Astrocyte of the cerebellum (primary cell): Measurements from ENCODE around the gene SPN.
"Not testable (repeated sequence)": the region's sequence is repeated elsewhere in the genome, so short reads cannot be mapped to it uniquely, and the experiment has no call there.

Experiments used
- DNase-seq: peaks from one replicate; pipeline ENCODE4 v3.0.0-alpha.2; 2011; ENCODE audit warnings: low read depth
- H3K4me3 ChIP-seq: 2 replicates; pipeline ENCODE4 v1.5.1; 2011; ENCODE audit warnings: mild to moderate bottlenecking, low read depth, low read length, moderate library complexity
- in situ Hi-C: cut with HindIII; loops from 2 replicates; pipeline ENCODE4 v1.10.0; 2017; ENCODE audit warnings: low sequenced_read_pairs
- TF ChIP-seq, protein P1 (sequence below): IDR thresholded peaks from 2 replicates; pipeline ENCODE4 v1.5.1; 2012; ENCODE audit warnings: low read length, low read depth, moderate library complexity, mild to moderate bottlenecking; ENCODE audit errors: missing control alignments

SPN gene, protein sequence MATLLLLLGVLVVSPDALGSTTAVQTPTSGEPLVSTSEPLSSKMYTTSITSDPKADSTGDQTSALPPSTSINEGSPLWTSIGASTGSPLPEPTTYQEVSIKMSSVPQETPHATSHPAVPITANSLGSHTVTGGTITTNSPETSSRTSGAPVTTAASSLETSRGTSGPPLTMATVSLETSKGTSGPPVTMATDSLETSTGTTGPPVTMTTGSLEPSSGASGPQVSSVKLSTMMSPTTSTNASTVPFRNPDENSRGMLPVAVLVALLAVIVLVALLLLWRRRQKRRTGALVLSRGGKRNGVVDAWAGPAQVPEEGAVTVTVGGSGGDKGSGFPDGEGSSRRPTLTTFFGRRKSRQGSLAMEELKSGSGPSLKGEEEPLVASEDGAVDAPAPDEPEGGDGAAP

DNA sequence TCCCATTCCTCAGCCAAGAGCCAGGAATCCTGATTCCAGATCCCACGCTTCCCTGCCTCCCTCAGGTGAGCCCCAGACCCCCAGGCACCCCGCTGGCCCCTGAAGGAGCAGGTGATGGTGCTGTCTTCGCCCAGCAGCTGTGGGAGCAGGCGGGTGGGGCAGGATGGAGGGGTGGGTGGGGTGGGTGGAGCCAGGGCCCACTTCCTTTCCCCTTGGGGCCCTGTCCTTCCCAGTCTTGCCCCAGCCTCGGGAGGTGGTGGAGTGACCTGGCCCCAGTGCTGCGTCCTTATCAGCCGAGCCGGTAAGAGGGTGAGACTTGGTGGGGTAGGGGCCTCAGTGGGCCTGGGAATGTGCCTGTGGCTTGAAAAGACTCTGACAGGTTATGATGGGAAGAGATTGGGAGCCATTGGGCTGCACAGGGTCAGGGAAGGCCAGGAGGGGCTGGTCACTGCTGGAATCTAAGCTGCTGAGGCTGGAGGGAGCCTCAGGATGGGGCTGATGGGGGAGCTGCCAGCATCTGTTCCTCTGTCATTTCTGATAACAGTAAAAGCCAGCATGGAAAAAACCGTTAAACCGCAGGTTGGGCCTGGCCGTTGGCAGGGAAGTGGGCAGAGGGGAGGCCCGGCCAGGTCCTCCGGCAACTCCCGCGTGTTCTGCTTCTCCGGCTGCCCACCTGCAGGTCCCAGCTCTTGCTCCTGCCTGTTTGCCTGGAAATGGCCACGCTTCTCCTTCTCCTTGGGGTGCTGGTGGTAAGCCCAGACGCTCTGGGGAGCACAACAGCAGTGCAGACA lies at the start of gene SPN:
Gene SPN, plus strand, starts transcription at position 232 of the 791 bp plus-strand sequence. Its CDS starts 482 bp downstream, at position 714.
- in situ Hi-C loops, result no loop called here
- TF ChIP-seq, protein P1, sequence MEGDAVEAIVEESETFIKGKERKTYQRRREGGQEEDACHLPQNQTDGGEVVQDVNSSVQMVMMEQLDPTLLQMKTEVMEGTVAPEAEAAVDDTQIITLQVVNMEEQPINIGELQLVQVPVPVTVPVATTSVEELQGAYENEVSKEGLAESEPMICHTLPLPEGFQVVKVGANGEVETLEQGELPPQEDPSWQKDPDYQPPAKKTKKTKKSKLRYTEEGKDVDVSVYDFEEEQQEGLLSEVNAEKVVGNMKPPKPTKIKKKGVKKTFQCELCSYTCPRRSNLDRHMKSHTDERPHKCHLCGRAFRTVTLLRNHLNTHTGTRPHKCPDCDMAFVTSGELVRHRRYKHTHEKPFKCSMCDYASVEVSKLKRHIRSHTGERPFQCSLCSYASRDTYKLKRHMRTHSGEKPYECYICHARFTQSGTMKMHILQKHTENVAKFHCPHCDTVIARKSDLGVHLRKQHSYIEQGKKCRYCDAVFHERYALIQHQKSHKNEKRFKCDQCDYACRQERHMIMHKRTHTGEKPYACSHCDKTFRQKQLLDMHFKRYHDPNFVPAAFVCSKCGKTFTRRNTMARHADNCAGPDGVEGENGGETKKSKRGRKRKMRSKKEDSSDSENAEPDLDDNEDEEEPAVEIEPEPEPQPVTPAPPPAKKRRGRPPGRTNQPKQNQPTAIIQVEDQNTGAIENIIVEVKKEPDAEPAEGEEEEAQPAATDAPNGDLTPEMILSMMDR, result no peak
- no peak for DNase-seq
- H3K4me3 ChIP-seq, result no peak within 1 kb of the TSS

DNA sequence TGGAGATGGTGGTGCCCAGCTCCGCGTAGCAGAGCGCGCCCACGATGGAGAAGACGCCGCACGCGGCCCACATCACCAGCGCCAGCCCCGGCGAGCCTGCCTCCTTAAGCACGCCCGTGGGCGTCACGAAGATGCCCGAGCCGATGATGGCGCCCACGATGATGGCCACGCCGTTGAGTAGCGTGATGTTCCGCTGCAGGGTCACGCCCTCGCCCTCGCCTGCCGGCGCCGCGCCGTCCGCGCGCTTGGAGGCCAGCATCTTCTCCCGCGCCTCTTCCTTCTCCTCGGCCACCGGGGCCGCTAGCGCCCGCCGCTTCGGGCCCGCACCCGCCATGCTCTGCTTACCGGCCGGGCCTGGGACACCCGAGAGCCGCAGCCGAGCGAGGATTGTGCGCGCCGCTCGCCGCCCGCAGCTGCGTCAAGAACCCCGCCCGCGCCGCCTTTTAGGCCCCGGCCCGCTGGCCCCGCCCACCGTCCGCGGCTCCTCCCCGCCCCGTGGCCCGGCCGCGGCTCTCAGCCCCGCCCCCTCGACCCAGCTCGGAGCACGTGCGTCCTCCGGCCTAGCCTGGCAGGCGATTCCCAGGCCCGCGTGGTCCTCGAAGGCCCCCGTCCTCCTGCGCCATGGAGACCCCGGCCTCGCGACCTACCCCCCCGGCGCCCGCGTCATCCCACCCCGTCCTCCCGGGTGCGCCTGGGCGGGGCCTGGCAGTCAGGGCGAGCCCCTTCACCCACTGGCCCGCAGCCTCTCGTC lies 49.6 kb upstream of the SPN start:
- peak overlapping the region; percentile 55 for H3K4me3 ChIP-seq
- DNase-seq, result peak; percentile 29
- in situ Hi-C loops, result not testable (repeated sequence)

DNA sequence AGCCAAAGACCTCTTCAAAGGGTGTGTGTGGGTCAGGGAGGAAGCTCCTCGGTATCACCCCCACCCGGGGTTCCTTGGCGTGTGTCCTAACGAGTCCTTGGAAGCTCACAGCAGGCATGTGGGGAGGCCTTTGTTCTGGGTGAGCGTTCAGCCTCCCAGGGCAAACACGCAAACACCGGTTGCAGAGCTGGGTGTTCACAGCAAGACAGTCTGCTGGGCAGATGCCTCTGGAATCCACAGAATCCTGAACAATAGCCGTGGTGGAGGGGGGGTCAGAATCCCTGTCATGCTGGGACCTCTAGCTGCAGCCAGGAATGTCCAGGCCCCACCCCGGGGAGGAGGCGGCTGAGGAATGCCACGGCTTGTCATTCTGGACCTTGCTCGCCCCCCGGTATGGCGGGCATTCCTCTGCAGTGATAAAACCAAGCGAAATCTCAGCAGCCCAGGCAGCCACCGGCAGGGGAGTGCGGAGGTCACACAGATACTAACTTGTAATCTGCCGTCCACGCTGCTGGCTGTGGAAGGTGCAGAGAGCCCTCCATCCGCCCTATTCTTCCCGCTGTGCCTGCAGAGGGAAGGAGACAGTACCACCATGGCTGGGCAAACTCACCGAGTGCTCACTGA lies 48.2 kb upstream of the SPN start:
- in situ Hi-C loops, DNase-seq, H3K4me3 ChIP-seq: not testable (repeated sequence)

DNA sequence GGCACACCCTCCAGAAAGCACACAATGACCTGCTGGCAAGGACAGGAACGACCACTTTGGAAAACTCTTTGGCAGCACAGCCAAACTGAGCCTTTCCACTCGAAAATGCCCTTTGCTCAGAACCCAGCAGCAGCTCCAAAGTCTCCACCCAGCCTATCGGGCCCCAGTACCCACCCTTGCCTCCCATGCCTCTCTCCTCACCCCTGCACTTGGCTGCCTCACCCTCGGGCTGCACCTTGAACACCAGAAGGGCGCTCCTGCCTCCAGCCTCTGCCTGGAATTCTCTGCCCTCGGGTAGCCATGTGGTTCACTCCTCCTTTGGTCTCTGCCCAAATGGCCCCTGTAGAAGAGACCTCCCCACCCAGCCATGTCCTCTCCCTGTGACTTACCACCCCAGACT lies 46.9 kb upstream of the SPN start:
- H3K4me3 ChIP-seq, in situ Hi-C loops, DNase-seq: not testable (repeated sequence)

DNA sequence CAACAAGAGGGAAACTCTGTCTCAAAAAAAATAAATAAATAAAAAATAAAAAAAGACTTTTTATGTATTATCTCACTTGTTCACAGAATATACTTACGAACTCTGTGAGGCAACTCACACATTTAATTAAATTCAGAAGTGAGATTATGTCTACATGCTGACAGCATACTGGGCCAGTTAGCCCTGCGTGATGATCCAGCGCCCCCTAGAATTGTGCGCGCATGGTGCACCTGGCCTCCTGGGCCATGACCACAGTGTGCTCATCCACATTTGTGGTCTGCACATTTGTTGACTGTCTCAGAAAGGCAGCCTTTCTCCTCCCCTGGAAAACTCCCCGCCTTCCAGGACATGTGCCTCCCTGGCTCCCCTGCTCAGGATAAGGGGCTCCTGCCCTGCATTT lies 42.5 kb upstream of the SPN start:
- in situ Hi-C loops, DNase-seq, H3K4me3 ChIP-seq: not testable (repeated sequence)

DNA sequence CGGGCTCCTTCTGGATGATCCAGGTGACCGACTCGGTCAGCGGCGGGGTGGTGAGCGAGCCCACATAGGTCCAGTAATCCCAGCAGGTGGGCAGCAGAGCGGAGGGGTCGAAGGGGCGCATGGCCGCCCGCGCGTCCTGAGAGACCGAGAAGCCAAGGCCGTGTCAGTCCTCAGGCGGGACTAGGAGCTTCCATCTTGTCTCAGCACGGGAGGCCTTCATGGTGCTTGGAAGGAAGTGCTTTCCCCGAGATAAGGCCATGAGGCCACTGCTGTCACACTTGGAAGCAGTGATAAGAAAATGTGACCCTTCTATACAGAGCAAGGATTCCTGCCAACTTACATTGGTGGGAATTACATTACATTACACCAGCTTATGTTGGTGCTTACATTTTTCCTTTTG lies 40.3 kb upstream of the SPN start:
- in situ Hi-C loops, H3K4me3 ChIP-seq, DNase-seq: not testable (repeated sequence)

DNA sequence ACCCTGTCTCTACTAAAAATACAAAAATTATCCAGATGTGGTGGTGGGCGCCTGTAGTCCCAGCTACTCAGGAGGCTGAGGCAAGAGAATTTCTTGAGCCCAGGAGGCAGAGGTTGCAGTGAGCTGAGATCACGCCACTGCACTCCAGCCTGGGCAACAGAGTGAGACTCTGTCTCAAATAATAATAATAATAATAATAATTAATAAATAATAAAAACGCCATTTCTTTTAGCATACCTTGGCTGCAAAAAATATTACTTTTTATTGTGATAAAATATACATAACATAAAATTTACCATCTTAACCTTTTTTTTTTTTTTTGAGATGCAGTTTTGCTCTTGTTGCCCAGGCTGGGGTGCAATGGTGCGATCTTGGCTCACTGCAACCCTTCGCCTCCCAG lies 39.8 kb upstream of the SPN start:
- H3K4me3 ChIP-seq, DNase-seq, in situ Hi-C loops: not testable (repeated sequence)

DNA sequence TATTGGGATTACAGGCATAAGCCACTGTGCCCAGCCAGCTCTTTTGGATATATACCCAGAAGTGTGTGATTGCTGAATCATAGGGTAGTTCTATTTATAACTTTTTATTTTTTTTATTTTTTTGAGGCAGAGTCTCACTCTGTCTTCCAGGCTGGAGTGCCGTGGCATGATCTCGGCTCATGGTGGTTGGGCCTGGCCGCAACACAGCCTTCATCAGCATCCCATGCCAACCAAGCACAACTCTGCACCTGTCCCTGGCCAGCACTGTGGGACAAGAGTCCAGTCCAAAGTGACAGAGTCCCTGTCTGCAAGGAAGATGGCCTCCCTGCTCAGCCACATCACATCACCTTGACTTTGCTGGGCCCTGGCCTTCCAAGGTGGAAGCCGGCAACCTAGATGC lies 37.9 kb upstream of the SPN start:
- DNase-seq, in situ Hi-C loops, H3K4me3 ChIP-seq: not testable (repeated sequence)

DNA sequence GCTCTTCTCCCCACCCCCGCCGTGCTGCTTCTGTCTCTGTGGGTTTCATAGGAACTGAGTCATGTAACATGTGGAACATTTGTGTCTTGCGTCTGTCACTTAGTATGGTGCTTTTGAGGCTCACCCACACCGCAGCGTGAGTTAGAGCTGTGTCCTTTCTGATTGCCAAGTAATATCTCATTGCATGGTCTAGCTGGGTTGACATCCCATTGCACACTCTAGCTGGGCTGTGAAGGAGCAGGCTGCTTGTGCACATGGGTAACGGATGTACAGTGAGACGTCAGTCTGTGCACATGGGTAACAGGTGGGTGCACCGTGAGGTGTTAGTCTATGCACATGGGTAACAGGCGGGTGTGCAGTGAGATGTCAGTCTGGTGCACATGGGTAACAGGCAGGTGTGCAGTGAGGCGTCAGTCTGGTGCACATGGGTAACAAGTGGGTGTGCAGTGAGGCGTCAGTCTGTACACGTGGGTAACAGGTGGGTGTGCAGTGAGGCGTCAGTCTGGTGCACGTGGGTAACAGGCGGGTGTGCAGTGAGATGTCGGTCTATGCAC lies 36.2 kb upstream of the SPN start:
- in situ Hi-C loops, H3K4me3 ChIP-seq, DNase-seq: not testable (repeated sequence)

DNA sequence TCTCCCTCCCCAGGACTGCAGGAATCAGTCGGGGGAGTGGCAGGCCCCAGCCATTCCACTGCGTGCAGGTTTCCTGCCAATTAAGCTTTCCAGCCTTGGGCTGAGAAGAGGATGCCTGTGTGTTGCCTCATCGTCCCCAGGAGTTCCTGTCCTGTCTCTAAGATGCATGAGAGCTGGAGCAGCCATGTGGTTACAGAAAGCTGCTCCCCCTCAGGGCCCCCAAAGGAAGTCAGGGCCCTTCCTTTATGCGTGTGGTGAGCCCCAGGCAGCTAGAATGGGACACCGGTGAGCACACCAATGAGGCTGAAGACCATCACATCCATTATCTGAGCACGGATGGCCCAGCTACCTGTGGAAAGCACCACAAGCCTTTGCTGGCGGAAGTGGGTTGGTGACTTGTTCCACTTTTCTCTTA lies 35.4 kb upstream of the SPN start:
- DNase-seq, H3K4me3 ChIP-seq, in situ Hi-C loops: not testable (repeated sequence)

DNA sequence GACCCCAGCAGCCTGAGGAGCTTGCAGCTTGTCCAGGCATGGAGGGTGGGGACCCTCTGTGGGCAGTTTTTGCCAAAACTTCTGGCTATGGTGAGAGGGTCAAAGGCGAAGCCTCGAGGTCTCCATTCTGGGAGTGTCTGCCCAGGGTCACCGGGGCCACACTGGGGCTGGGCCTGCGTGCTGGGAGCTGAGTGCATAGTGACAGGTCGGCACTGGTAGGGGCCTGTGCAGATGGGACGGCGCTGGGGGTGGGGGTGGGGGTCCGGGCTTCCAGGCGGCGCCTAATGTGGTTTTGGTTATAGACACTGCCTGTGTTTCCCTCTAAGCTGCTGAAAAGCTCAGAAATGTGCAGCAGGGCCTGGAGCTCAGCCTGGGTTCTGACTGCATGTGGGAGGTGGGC lies 34.3 kb upstream of the SPN start:
- H3K4me3 ChIP-seq, DNase-seq, in situ Hi-C loops: not testable (repeated sequence)

DNA sequence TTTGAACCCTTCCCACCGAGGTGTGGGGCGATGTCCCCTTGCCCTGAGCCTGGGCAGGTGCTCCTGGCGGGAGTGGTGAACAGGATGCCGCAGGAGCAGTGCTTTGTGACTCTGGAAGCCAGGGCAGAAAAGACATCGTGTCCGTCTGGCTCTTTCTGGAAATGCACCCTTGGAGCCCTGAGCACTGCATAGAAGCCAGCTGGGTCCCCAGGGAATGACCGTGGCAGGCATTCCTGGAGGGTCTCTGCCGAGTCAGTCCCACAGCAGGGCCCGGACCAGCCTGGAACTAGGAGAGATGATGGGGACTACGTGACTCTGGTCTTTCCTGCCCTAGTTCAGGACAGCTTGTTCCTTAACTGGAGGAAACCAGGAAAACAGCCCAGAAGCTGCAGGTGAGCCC lies 33.7 kb upstream of the SPN start:
- DNase-seq, H3K4me3 ChIP-seq, in situ Hi-C loops: not testable (repeated sequence)

DNA sequence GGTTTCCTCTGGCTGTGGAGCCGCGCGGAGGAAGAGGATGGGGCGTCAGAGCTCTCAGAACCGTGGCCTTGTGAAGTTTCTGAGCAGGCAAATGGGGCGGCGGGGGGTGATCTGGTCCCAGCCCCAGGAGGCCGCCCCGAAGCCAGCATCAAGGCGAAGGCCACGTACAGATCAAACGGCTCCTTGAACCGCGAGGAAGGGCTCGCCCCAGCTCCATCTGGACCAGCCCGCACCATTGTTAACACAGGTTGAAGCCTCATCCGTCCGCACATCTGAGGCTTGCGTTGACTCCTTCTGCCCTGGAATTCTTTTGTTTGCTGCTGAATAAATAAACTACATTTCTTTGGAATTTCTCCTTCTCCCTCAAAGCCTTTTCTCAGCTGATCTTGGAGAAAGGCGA lies 31.4 kb upstream of the SPN start:
- H3K4me3 ChIP-seq, in situ Hi-C loops, DNase-seq: not testable (repeated sequence)

DNA sequence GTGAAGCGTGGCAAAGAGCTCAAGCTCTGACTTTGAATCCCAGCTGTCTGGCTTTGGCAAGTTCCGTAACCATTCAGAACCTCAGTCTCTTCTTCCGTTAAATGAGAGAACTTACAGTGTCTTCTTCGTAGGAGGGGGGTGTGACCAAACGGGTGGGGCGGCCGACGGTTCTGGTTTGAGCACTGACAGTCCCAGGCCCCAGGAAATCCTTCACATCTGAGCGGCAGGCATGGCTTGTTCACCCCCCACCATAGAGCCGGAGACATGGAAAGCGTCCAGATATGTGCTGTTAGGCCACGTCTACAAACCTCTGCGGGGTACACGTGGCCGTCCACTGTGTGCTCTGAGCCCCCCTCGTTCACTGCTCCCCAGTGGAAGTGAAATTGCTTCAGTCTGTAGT lies 27.1 kb upstream of the SPN start:
- H3K4me3 ChIP-seq, in situ Hi-C loops, DNase-seq: not testable (repeated sequence)

DNA sequence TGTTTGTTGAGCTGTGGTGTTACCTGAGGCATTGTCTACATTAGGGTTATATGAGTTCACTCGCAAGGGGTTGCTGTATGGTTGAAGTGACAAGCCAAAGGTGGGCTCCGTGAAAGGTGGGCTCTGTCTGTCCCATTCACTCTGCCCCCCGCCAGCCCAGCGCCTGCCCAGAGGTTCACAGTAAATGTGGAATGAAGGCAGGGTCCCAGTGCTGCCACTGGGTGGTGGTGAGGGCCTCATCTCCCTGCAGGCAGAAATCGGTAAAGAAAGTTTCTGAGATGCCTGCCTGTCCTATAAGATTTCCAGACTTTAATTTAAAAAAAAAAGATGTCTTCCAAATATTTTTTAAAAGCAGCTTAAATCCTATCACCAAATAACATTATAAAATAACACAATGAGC lies 26.7 kb upstream of the SPN start:
- in situ Hi-C loops, H3K4me3 ChIP-seq, DNase-seq: not testable (repeated sequence)
